KOPT-K1 (cell line): Measurements from ENCODE around the gene FSTL4.
"Not testable (repeated sequence)": the region's sequence is repeated elsewhere in the genome, so short reads cannot be mapped to it uniquely, and the experiment has no call there.

Source experiments
- H3K27ac ChIP-seq: fragments of 200-600 bp; sonication (generic); 2 replicates; pipeline ENCODE4 v1.5.1; 2016; ENCODE audit warnings: antibody characterized with exemption, mild to moderate bottlenecking, low read depth, low read length; ENCODE audit not compliant: poor library complexity, severe bottlenecking
- H3K36me3 ChIP-seq: fragments of 200-600 bp; sonication (generic); 2 replicates; pipeline ENCODE4 v1.5.1; 2017; ENCODE audit warnings: antibody characterized with exemption, mild to moderate bottlenecking, low read length, moderate library complexity; ENCODE audit not compliant: insufficient read depth
- H3K9me3 ChIP-seq: fragments of 200-600 bp; sonication (generic); 2 replicates; pipeline ENCODE4 v1.5.1; 2017; ENCODE audit warnings: antibody characterized with exemption, low read length, mild to moderate bottlenecking; ENCODE audit not compliant: insufficient read depth, poor library complexity, severe bottlenecking

Gene FSTL4

GRCh38 chr5:133456933-133457402 is 155.4 kb downstream of the FSTL4 start:
- H3K36me3 ChIP-seq, result no peaks in the 10 kb centered on the region
- no peaks in the 10 kb centered on the region for H3K9me3 ChIP-seq
- no peak overlapping the region for H3K27ac ChIP-seq

DNA sequence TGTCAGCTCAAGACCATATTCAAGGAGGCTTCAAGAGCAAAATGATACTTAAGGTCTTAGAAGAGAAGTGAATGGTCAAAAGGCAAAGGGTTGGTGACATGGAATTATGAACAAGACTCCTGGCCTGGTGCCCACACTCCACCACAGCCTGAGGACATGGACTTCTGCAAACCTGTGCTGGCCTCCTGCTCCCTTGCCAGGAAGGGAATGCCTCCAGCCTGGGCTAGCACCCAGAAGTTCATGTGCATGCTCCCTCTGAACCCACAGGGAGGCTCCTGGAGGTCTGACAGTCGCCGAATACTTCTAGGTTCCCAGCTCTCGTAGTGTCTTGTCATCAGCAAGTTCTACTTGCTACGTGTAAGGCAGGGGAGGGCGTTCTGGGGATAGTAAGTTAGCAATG is 156.7 kb downstream of the FSTL4 start:
- no peak overlapping the region for H3K27ac ChIP-seq
- H3K9me3 ChIP-seq, result no peaks in the 10 kb centered on the region

GRCh38 chr5:133454442-133454841 is 157.9 kb downstream of the FSTL4 start:
- no peak overlapping the region for H3K27ac ChIP-seq
- no peaks in the 10 kb centered on the region for H3K36me3 ChIP-seq
- H3K9me3 ChIP-seq, result no peaks in the 10 kb centered on the region

More for the DNA sequence above, 156.7 kb downstream of the FSTL4 start:
- H3K36me3 ChIP-seq, result no peaks in the 10 kb centered on the region

GRCh38 chr5:133453831-133454230 is 158.5 kb downstream of the FSTL4 start:
- Histone ChIP-seq H3K9me3 (no peaks in the 10 kb centered on the region), H3K27ac (no peak overlapping the region), H3K36me3 (no peaks in the 10 kb centered on the region)

DNA sequence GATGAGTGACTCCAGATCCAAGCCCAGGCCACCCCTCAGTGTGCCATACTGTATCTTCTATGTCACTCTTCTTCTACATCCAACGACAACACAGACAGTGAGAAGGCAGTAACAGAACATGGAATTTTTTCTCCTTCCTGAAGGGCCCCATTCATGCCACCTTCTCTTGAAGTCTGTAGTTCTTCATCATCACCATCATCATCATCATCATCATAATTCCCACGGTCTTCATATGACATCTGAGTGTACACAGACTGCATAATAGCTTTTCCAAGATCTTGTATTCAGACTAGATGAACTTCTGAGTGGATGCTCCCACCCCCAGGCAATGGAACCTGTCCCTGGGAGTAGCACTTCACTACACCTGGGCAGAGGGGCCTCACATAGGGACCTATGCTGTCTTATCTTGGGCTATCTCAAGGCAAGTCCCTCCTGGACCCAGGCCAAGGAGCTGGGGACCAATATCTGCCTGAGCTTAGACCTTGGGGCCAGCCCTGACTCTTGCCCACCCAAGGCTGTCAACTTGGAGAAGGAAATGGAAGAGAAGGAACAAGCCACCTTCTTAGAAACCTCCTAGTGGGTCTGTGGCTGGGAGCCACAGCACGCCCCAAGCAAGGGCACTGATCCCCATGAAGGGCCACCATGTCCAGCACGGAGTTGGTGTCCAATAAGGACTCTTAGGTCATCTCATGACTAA is 159.1 kb downstream of the FSTL4 start:
- Histone ChIP-seq H3K36me3 (no peaks in the 10 kb centered on the region), H3K27ac (no peak overlapping the region), H3K9me3 (no peaks in the 10 kb centered on the region)

DNA sequence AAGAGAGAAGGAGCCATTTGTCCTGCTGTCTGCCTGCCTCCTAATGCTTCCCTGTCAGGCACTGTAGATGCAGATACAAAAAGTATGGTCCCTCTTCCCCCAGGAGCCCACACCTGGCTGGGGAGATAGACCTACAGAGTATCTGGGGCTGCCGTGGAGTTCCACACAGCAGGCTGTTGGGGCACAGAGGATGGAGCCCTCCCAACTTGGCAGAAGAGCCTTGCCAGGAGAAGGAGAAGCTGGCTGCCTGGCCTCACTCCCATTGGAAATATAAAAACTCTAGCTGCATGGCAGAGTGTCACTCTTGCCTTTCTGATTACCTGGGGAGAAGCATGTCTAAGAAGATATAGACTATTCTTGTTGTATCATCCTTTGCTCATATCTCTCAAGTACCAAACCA is 160.4 kb downstream of the FSTL4 start:
- no peak overlapping the region for H3K27ac ChIP-seq
- no peaks in the 10 kb centered on the region for H3K36me3 ChIP-seq
- H3K9me3 ChIP-seq, result no peaks in the 10 kb centered on the region

GRCh38 chr5:133450286-133450685 is 162.1 kb downstream of the FSTL4 start:
- H3K27ac ChIP-seq, result no peak overlapping the region
- H3K36me3 ChIP-seq, result no peaks in the 10 kb centered on the region
- no peaks in the 10 kb centered on the region for H3K9me3 ChIP-seq

DNA sequence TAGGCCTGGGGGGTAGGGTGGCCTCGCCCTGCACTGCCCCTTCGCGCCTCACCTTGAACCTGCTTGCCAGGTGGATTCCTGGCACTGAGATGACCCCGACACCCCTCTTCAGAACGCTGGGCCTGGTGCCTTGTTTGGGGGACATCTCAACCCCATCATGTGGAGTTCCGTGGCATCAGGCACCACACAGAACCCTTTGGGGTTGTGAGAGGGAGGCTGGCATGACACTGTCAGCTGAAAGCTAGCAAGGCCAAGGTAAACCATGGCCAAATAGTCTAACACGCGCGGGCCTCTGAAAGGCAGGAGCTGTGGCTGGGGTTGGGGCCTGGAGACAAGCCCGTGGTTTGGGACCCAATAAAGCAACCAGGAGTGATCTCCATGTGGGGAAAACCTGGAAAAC is 163.2 kb downstream of the FSTL4 start:
- H3K9me3 ChIP-seq, result no peaks in the 10 kb centered on the region
- no peaks in the 10 kb centered on the region for H3K36me3 ChIP-seq
- H3K27ac ChIP-seq, result no peak overlapping the region

DNA sequence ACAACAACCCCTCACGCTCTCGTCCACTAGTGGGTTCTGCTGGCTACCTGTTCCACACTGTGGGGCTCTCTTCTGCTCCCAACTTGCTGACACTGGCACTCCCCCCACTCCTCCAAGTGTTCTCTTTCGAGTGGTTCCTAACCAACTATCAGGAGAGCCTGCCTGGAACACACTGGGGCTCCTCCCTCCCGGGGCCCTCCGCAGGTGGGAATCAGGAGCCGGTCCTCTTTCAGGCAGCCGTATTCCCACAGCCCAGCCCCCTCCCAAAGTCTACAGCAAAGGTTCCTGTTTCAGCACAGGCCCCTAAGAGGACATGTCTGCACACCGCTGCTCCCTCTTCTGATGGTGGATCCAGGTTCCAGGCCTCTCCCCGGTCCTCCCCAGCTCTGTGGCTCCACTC is 165.9 kb downstream of the FSTL4 start:
- Histone ChIP-seq H3K9me3 (no peaks in the 10 kb centered on the region), H3K27ac (no peak overlapping the region), H3K36me3 (no peaks in the 10 kb centered on the region)

DNA sequence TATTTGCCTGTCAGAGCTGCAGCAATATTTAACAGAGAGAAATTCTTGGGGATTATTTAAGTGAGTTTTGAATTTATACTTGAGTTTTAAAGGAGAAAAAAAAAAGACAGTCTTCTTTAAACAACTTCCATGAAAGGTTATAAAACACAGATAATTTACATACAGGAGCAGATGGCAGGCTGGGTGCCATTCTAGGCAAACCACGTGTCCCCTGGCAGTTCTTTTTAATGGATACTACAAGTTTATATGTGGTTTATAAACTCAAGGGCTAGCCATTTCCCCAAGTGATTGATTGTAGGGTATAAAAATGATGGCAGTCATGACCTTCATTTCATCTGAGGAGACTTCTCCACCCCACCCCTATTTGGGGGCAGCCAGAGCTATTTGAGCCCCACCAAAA is 166.6 kb downstream of the FSTL4 start:
- Histone ChIP-seq H3K9me3 (no peaks in the 10 kb centered on the region), H3K27ac (no peak overlapping the region), H3K36me3 (no peaks in the 10 kb centered on the region)

- H3K9me3 ChIP-seq, H3K27ac ChIP-seq, H3K36me3 ChIP-seq: not testable (repeated sequence)
These were observed 167.1 kb downstream of the FSTL4 start for GRCh38 chr5:133445204-133445603.

DNA sequence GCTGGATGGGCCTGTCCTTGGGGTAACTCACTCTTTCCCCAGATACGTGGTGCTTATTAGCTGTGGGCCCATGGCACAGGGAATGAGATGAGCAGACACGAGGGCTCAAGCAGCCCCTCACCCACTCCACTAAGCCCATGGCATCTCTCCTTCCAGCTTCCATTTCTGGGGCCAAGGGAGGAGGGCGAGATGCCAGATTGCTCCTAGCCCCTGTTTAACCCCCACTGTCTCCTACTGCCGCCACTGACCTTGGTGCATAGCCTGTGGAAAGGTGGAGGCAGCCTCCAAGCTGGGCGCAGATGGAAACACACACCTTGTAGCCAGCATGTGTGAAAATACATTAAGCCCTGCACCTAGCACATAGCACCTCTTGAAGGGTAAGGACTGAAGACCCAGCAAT is 167.6 kb downstream of the FSTL4 start:
- Histone ChIP-seq H3K36me3 (no peaks in the 10 kb centered on the region), H3K27ac (no peak overlapping the region), H3K9me3 (no peaks in the 10 kb centered on the region)

DNA sequence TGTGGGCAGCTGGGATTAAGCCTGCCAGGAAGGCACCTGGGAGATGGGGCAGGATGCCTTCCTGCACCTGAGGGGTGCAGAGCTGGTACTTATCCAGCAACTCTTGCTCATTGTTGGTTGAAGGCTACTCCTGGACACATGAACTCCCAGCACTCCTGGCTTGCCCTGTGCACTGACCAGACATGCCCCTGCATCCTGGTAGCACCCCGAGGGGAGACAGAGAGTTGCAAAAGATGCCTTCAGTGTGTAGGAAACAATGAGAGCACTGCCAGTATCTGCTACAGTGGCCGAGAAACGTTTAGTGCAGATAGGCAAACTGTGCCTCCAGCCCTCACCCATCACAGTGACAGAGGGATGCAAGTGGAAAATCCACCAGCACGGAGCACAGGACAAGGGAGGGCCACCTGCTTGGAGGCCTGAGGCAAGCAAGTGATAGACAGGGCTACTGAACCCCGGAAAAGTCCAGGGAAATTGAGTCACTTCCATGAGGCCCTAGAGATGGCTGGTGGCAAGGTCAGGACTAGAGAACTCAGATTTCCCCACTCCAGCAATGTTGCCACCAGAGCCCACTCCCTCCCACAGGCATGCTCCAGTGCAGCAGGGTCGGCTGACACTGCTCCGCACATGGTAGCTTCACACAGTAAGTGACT is 171.1 kb downstream of the FSTL4 start:
- H3K27ac ChIP-seq, result no peak overlapping the region
- no peaks in the 10 kb centered on the region for H3K36me3 ChIP-seq
- H3K9me3 ChIP-seq, result no peaks in the 10 kb centered on the region

- no peak overlapping the region for H3K27ac ChIP-seq
- no peaks in the 10 kb centered on the region for H3K9me3 ChIP-seq
- H3K36me3 ChIP-seq, result no peaks in the 10 kb centered on the region
These were observed 171.8 kb downstream of the FSTL4 start for GRCh38 chr5:133440467-133441115.

DNA sequence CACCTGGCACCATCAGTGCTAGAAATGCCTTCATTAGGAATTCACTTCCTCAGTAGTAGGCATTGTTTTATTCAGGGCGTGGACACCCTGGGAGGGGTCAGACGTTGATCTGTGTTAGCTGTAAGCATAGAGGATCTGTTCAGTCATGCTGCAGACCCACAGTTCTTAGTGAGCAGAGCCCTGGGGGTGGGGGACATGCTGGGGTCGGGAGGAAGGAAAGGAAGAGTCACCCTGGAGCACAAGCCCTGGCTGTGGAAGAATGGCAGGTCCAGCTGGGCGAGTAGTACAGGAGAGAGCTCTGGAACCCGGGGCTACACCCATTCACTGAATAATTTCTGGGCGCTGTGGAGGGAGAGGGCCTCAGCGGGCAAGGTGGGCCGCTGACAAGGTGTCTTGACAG is 172.5 kb downstream of the FSTL4 start:
- Histone ChIP-seq H3K9me3 (no peaks in the 10 kb centered on the region), H3K36me3 (no peaks in the 10 kb centered on the region), H3K27ac (no peak overlapping the region)
